ENCODE data around the gene YAP1. TPM values are rescaled to one million over a fixed set of nuclear protein-coding genes. Genes with fewer than 3 reads are reported as not detected.

The YAP1 gene
- total RNA-seq = 117 TPM

DNA sequence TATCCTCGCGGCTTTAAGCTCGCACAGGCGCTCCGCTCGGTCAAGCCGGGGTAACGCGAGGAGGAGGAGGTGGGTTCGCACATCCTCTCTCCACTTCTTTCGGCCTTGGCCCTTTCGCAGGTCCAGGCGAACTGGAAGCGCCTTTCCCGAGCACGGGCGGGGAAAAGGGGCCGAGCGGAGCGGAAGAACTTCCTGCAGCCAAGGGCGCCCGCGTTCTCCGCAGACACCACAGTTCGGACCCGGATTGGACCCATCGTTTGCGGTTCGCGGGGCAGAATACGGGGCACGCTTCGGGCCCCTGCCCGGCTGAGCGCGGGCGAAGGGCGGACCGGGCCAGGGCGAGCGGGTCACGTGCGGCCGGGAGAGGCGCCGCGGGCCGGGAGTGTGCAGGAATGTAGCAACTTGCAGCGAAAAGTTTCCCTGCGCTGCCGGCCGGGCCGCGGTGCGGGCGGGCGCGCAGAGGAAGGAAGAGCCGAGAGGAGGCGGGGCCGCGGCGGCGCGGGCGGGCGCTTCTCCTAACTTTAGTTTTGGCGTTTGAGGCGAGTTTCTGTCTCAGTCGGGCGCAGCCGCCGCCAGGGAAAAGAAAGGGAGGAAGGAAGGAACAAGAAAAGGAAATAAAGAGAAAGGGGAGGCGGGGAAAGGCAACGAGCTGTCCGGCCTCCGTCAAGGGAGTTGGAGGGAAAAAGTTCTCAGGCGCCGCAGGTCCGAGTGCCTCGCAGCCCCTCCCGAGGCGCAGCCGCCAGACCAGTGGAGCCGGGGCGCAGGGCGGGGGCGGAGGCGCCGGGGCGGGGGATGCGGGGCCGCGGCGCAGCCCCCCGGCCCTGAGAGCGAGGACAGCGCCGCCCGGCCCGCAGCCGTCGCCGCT lies at the start of gene YAP1:
TSS of gene YAP1 (plus strand) at position 552 of the 865 bp plus-strand sequence. CDS start 402 bp downstream, outside the sequence.
- DNase-seq = peak; percentile 87

DNA sequence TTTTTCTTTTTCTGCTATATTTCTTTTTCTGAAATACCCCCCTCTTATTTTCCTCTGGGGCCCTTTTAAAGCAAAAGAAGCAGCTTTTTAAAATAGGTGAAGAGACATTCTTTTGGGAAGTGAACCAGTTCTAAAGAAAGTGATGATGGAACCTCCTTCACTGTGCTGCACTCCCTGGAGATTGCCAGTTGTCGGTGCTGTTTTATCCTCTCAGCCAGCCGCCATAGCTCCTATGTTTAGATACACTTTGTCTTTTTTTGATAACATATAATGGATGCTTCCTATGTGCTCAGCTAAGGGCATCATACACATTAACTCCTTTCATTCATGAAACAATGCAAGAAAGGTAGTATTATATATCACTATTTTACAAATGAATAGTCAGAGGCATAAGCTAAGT lies 49.0 kb upstream of the YAP1 start:
- DNase-seq = no peak

DNA sequence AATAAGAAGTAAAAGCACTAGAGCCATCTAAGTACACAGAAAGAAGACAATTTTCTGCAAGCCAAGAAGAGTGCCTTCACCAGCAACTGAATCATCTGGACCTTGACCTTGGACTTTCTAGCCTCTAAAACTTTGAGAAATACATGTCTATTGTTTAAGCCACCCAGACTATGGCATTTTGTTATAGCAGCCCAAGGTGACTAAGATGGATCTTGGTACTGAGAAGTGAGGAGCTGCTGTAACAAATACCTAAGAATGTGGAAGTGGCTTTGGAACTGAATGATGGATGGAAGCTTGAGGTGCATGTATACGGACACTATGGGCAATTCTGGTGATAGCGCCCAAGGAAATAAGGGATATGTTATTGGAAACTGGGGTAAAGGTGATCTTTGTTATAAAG lies 48.1 kb upstream of the YAP1 start:
- no peak for DNase-seq

DNA sequence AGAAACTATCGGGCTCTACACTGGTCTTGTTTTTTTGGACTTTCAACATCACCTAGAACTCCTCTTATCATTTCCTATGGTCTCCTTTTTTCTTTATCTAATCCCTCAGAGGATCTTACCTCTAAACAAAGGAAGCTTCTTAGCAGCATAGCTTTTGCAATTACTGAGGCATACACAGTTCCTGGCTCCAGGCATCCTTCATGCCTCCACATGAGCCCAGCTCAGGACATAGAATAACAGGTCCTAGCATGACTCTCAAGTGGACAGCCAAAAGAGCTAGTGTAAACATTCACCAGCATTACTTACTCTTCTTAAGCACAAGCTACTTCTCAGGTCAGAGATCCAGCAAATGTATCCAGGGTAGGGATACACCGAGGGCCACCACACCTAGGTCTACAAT lies 45.9 kb upstream of the YAP1 start:
- no peak for DNase-seq

DNA sequence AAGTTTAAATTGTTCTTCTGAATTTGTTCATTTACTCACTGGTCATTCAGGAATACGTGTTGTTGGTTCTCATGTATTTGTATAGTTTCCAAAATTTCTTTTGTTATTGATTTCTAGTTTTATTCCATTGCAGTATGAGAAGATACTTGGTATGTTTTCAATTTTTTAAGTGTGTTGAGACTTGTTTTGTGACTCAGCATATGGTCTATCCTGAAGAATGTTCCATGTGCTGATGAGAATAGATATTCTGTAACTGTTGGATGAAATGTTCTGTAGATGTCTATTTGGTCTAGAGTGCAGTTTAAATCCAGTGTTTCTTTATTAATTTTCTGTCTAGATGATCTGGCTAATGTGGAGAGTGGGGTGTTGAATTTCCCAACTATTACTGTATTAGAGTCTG lies 39.5 kb upstream of the YAP1 start:
- no peak for DNase-seq

DNA sequence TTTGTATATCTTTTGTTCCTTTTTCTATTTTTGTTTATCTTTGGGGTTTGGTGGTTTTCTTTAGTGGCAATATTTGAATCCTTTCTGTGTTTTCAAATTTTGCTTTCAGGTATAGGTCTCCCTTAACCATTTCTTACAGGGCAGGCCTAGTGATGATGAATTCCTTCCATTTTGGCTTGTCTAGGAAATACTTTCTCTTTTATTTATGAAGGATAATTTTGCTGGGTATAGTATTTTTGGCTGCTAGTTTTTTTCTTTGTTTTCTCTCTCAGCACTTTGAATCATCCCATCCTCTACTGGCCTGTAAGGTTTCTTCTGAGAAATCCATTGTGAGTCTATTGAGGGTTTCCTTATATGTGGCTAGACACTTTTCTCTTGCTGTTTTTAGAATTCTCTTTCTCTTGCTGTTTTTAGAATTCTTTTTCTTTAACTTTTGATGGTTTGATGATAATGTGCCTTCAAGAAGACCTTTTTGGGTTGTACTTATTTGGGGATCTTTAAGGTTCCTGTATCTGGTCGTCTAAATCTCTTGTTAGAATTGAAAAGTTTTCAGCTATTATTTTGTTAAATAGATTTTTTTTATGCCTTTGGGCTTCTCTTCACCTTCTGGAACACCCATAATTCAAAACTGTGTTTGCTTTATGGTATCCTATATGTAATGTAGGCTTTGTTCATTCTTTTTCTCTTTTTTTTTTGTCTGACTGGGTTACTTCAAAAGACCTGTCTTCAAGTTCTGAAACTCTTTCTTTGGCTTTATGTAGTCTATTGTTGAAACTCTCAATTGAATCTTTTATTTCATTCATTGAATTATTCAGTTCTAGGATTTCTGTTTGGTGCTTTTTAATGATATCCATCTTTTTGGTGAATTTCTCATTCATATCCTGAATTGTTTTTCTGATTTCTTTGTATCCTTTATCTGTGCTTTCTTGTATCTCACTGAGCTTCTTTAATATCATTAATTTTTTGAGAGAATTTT lies 38.5 kb upstream of the YAP1 start:
- no peak for DNase-seq

DNA sequence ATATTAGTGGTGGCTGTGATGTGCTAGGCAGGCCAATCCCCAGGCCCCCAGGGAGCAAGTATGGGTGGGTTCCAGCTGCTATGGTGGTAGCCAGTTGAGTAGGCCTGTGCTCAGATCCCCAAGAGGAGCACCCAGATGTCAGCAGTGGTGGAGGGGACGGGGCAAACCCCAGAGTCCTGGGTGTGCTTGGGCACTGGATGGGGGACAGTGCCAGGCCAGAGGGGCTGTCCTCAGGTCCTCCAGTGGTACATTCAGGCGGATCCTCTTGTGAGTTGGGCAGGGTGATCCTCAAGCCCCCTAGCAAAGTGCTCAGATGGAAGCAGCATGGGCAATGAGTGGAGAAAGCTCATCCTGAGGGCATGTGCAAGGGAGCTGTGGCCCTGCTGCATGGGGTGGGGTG lies 37.0 kb upstream of the YAP1 start:
- no peak for DNase-seq

DNA sequence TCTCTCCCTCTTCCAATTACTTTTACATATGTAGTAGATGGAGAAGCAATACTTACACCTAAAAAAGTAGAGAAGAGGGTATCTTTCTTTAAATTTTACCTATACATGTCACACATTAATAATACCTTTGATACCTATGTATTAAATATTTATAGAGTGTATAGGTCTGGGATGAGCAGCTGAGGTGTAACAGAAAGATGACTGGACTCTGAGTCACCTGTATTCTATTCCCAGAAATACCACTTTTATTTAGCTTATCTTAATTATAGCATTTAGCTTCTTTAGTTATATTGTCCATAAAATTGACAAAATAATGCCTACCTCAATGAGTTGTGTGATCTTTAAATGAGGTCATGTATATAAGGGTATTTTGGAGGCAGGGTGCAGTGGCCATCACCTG lies 30.6 kb upstream of the YAP1 start:
- no peak for DNase-seq

DNA sequence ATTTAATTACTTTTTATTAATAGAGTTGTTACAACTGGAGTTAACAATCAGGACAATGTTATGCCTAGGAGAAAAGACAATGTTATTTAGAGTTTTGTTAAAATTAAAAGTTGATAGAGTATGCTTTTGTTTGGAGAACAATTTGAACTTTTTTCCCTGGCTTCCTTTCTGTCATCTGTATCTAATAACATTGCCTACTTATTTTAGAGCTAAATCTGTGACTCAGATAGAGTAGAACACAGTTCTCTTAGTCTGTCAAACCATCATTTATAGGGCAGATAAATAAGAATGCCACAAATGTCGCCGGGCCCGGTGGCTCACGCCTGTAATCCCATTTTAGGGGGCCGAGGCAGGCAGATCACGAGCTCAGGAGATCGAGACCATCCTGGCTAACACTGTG lies 28.9 kb upstream of the YAP1 start:
- no peak for DNase-seq

DNA sequence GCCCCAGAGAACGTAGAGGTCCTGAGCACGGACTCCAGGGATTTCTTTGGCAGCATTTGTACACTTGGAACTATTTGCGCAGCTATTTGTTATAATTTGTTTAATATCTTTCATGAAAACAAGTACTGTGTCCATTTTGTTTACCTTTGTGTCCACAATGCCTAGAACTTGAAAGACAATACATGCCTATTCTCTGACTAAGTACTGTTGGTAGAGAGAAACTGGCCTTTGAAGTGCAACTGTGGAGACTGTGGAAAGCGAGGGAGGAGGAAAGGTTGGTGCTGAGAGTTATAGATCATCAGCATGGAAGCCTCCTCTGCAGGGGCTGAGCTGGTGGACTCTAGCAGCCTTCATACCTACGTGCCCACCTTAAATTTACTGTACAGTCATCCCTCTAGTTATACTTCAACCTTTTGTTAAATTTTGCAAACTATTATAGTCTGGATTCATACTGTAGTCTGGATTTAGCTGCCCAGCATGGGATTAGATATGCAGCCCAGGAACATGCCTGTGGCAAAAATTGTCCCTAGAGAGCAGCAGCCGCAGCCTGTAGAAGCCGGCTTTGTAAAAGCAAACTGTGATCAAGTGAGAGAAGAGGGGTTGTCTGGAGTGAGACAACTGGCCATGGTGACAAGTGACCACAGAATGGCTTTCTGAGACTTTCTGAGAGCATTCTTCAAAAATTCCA lies 24.2 kb upstream of the YAP1 start:
- no peak for DNase-seq

DNA sequence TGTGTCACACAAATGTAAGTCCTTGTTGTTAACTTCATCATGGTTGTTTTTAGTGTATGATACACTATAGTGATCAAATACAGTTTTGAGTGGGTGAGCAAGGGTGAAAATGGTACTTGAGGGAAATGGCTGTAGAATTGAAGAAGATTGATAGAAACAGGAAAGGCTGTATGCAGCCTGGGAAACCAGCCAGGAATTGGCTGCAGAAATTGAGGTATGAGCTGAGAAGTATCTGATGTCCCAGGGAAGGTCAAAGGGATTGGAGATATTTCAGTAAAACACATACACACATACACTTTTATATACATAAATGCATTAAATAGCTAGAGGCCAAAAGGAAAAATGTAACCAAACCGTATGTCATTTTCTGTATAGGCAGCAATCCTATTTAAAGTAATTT lies 13.1 kb upstream of the YAP1 start:
- DNase-seq = no peak

DNA sequence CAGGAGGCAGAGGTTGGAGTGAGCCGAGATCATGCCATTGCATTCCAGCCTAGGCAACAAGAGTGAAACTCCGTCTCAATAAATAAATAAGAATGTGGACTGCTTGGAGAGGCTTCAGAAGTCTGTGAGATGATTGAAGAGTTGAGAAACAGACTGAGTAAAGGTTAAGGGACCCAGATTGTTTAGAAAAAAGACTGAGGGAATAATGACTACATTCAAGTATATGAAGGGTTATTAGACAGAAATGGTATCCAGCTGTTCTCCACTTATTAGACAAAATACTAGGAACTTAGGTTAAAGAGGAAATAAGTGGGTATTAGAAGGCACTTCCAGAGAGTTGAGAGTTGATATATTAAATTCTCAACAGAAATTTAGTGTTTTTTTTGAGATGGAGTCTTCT lies 10.5 kb upstream of the YAP1 start:
- DNase-seq = no peak

DNA sequence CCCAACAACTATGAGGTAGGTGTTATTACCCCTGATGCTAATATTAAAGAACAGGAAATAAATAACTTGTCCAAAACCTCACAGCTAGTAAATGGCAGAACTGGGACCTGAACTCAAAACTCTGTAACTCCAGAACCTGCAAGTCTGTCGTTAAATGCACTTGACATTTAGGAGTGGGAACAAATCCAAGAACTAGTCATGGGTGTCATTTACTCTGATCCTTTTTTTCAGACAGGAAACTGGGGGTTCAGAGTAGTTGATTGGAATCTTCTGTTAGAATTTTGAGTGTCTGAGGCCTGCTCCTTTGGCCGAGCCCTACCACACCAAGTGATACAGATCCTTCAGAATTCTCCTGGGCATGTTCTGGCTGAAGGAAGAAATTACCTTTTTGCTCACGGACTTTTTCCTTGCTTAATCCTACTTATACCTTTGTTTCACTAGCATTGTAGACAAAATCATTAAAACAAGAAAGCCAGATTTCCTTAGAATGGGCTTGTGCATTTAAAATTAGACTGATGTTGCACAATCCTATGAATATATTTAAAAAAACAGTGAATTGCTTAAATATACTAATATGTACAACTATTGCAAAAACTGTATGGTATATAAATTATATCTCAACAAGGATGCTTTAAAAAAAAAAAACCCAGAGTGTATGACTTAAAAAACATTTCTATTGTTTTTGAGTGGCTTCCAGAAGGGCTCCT lies 1.4 kb upstream of the YAP1 start:
- no peak for DNase-seq

DNA sequence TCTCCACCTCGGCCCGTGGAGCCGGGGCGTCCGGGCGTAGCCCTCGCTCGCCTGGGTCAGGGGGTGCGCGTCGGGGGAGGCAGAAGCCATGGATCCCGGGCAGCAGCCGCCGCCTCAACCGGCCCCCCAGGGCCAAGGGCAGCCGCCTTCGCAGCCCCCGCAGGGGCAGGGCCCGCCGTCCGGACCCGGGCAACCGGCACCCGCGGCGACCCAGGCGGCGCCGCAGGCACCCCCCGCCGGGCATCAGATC lies 439 bp downstream of the YAP1 start:
- no peak for DNase-seq

DNA sequence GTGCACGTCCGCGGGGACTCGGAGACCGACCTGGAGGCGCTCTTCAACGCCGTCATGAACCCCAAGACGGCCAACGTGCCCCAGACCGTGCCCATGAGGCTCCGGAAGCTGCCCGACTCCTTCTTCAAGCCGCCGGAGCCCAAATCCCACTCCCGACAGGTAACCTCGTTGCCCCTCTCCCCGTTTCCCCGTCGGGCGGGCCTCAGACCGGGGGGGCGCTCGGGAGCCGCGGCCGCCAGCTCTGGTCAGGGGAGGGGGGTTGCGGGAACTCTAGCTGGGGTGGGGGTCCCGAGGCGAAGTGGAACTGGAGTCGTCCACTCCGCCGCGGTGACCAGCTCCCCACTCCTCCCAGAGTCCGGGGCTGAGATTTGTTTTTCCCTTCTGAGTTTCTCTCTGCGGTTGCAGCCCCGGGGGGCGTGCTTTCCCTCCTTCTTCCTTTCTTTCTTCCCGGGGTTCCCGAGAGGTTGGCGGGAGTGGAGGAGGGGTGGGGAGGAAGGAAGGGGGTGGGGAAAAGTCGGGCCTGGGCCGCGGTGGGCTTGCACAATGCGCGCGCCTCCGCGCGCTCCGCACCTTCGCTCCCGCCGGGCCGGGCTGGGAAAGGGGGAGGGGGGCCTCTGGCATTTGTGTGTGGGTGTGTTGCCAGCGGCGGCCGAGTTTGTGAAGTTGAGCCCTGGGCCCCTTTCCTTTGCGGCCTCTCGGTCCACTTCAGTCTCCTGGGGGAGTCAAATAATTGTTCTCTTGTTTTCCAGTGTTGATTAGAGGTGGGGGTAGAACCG lies 952 bp downstream of the YAP1 start:
- peak; percentile 85 for DNase-seq

DNA sequence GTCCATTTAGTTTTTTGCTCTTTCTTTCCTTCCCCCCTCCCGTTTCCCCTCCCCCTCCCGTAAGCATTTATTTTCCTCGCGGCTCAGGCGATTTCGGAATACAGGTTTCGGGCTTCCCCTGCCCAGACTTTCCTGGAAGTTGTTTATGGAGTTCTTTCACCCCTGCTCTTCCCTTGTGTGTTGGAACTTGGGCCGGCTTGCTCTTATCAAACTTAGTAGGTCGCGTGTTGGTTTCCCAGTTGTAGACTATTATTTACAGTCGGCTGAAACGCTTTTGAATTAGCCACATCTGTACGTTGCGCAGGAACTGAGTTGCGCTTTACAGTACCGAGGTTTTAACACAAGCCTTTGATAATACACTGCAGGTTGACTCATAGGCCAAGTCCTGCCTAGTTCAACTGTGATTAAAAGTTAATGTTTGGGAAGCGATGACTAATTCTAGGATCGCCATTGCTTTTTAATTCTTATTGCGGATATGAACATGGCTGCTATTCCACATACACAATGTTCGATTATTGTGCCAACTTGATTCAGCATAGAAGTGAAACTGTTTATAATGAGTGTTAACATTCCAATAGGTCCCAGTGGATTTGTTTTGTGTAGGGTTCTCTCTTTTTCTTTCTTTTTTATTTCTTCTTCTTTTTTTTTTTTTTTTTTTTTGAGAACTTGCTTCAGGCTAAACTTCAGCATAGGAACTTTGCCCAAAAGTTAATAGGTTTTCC lies 1.7 kb downstream of the YAP1 start:
- DNase-seq = peak; percentile 85

DNA sequence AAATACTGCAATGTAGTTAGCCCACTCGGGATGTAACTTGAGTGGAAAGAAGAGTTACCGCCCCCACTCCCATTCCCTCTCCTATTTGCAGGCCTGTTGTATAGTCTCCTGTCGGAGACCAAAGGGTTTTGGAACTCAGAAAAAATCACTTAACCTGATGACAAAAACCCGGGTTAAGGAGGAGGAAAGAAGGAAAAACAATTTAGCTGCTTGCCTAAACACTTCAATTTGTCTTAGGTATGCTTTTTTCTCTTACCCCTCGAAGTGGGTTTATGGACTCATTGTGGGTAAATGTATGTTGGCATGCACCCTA lies 2.2 kb downstream of the YAP1 start:
- DNase-seq = no peak

DNA sequence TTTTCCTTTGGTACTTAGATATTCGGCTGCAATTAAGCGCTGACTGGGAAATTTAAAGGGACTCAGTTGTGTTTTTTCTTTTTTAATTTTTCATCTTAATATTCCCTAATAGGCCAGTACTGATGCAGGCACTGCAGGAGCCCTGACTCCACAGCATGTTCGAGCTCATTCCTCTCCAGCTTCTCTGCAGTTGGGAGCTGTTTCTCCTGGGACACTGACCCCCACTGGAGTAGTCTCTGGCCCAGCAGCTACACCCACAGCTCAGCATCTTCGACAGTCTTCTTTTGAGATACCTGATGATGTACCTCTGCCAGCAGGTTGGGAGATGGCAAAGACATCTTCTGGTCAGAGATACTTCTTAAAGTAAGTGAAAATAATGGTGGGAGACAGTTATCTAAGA lies 3.8 kb downstream of the YAP1 start:
- DNase-seq = no peak

DNA sequence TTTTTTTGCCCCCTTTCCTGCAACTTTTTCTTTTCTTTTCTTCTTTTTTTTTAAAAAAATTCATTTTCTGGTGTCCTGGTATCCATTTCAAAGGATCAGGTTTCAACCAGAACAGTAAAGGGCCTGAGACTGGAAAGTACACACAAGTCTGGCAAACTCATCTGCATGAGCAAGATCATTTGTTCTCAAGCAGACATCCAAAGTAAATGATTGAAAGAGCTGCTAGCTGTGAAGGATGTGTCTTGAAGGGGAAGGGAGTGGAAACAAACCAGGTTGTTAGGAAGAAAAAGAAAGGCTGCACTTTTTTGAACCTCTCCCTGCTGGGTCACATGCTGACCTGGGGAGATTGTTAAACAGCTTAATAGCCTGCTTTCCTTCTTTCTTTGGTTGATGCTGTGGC lies 5.3 kb downstream of the YAP1 start:
- DNase-seq = no peak

DNA sequence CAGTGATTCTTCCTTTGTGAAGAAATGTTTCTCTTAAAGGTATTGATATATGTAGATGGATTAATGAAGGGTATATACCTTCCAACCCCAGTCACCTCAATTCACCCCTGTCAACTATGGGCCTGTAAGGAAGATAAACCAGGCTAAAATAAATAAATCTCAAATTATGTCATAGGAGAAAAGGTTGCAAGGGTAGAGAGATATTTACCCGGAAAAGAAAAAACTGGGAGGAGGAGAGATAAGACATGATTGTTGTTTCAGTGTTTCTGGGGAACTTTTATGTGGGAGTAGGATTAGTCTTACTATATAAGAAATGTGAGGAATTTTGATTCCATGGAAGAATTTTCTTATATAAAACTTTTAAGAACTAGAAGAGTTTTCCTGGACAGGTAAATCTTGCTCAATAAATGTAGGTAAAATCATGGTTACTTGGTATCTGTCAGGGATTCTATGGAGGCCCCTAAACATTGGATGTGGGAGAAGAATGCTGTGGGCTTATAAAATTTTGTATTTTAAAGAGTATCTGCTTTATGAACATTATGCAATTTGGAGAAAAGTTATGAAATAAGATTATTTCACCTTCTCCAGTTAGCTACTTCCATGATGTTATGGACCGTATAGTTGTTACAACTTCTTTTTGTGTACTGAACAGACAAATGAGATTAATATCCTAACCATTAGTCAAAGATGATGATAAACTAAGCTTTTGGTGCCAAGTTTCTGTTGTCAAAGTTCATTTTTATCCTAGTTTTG lies 6.4 kb downstream of the YAP1 start:
- DNase-seq = no peak

All from skin of body (tissue), 2 donors.